Heart left ventricle (tissue), 16 donors: ENCODE data around the gene TXNIP. TPM values are rescaled to one million over a fixed set of nuclear protein-coding genes. Genes with fewer than 3 reads are reported as not detected.

ENCODE experiments used
- ATAC-seq, 4 donors: fragments of 200-7000 bp; cut with Tn5 transposase; one replicate each; pipeline ENCODE4 v1.9.1; 2020 to 2022; ENCODE audit warnings: moderate library complexity in 4 of 4, mild to moderate bottlenecking in 3 of 4, moderate number of reproducible peaks in 1 of 4
- DNase-seq, 5 donors: peaks; one replicate each; pipeline ENCODE4 v3.0.0-alpha.2; 2020
- H3K27ac ChIP-seq, 12 donors: fragments of 200-600 bp; sonication (generic) in 4 of 12; one replicate each; pipeline versions ENCODE4 v1.5.0 to v1.8.0; 2016 to 2022; ENCODE audit warnings: mild to moderate bottlenecking in 2 of 12
- H3K27me3 ChIP-seq, 9 donors: fragments of 200-600 bp; sonication (generic) in 2 of 9; one replicate each; pipeline versions ENCODE4 v1.5.1 to v1.8.0; 2016 to 2022; ENCODE audit warnings: mild to moderate bottlenecking in 3 of 9
- H3K36me3 ChIP-seq, 9 donors: fragments of 200-600 bp; sonication (generic) in 2 of 9; one replicate each; pipeline versions ENCODE4 v1.5.0 to v1.8.0; 2018 to 2022; ENCODE audit warnings: mild to moderate bottlenecking in 2 of 9
- H3K4me1 ChIP-seq, 12 donors: fragments of 200-600 bp; sonication (generic) in 4 of 12; one replicate each; pipeline versions ENCODE4 v1.5.0 to v1.8.0; 2016 to 2022; ENCODE audit warnings: mild to moderate bottlenecking in 3 of 12
- H3K4me3 ChIP-seq, 12 donors: fragments of 200-600 bp; sonication (generic) in 4 of 12; one replicate each; pipeline versions ENCODE4 v1.5.0 to v1.8.0; 2017 to 2022; ENCODE audit warnings: mild to moderate bottlenecking in 9 of 12, moderate library complexity in 4 of 12
- H3K9me3 ChIP-seq, 12 donors: fragments of 200-600 bp; sonication (generic) in 4 of 12; one replicate each; pipeline versions ENCODE4 v1.5.0 to v1.8.0; 2016 to 2022; ENCODE audit warnings: mild to moderate bottlenecking in 1 of 12
- CTCF ChIP-seq, 12 donors: fragments of 200-600 bp; sonication (generic) in 4 of 12; IDR thresholded peaks; one replicate each; pipeline versions ENCODE4 v1.5.0 to v1.8.0; 2018 to 2022; ENCODE audit warnings: antibody characterized with exemption in 12 of 12, mild to moderate bottlenecking in 5 of 12
- POLR2A ChIP-seq, 2 donors: fragments of 450-650 bp; IDR thresholded peaks; one replicate each; pipeline ENCODE4 v1.6.1; 2017; ENCODE audit warnings: antibody characterized with exemption in 2 of 2, mild to moderate bottlenecking in 2 of 2, moderate library complexity in 2 of 2
- WGBS, 4 donors: extraction: QIAGEN DNeasy Blood & Tissue Kit in 2 of 4; methylation state at CpG; one replicate each; pipeline versions ENCODE4 v1.1.5 to v1.1.7; 2013 to 2018; 5-methylcytosine and 5-hydroxymethylcytosine counted together
- intact Hi-C, 10 donors: fragments of 100-400 bp; cut with DNase I; formaldehyde crosslinking; loops; one replicate each; pipeline versions ENCODE4 v1.11.1 to v1.14.2; 2022
- long read RNA-seq, 3 donors: library from polyadenylated mRNA; unstranded; transcript quantifications; one replicate each; pipeline ENCODE4 v2.0.0, GENCODE V29; 2020 to 2021
- polyA plus RNA-seq, 2 donors: library from polyadenylated mRNA; stranded (reverse); fragments of 200-250 nt; gene quantifications; one replicate each; pipeline ENCODE4 v1.2.3, GENCODE V29; 2013
- total RNA-seq, 9 donors: library from RNA; depleted of rRNA in 2 of 9; stranded (reverse); fragments of >200 nt in 2 of 9; fragmentation: NEBNext Ultra II Directional in 3 of 9; extraction: Animal tissue kit (Norgen Biotek cat#: 25700) in 3 of 9; gene quantifications; one replicate each; pipeline versions ENCODE4 v1.1.0 to v1.2.4, GENCODE V29; 2016 to 2023
- donor health status: ischemic (EF 13 %, LVEDD 7.1; RV severe dilation, severe dysfunction).
- donor health status: healthy with polysubstance abuse.
- donor health status: DM: no; HTN: yes; CAD: no.
- donor health status: DM: no; HTN: no; CAD: no.
- donor health status: ischemic (EF 25% LVEDD 6.9; RV normal size, moderate dysfunction).
- donor health status: ischemic (EF 25% LVEDD 5.7; RV mildly dilated, moderate dysfunction).
- donor health status: healthy.
- donor health status: DM: yes; HTN: yes; CAD: no.
- donor health status: ischemic (EF 35%, LVEDD 5.7; RV mildly dilated, moderate dysfunction).
- donor health status: nonischemic (EF 11% LVEDD 7.7; RV severe dilation, severe dysfunction).
- donor health status: DM: yes; HTN: yes; CAD: no.
- donor health status: PGD.
- donor health status: ischemic (EF 29% LVEDD 5.4; RV normal size, mild dysfunction).
- donor health status: nonischemic (EF 23%, LVEDD 6.1; RV moderate dilation, normal function).

The TXNIP gene
- total RNA-seq (1,000 to 10,000 TPM in 4 of 9 donors, 100 to 1,000 TPM in 5; 489 to 1,925 (median 1,000) TPM), polyA plus RNA-seq (100 to 1,000 TPM; 222 to 597 TPM)
- long read RNA-seq, donor 1, transcript TXNIP-202 (2 exons, 509 nt) = minor isoform, 34 of 232 reads
- long read RNA-seq, donor 1, transcript TXNIP-204 (8 exons, 2,926 nt) = major isoform, 104 of 232 reads
- long read RNA-seq, donor 1, partial matches to known transcripts = 81 of 232 reads
- long read RNA-seq, donor 1, other reads (novel, unspliced or antisense) = 11 of 232 reads
- long read RNA-seq, donor 2, transcript TXNIP-202 (2 exons, 509 nt) = minor isoform, 155 of 1,371 reads
- long read RNA-seq, donor 2, transcript TXNIP-201 (7 exons, 1,225 nt) = minor isoform, 9 of 1,371 reads
- long read RNA-seq, donor 2, transcript TXNIP-204 (8 exons, 2,926 nt) = major isoform, 791 of 1,371 reads
- long read RNA-seq, donor 2, partial matches to known transcripts = 358 of 1,371 reads
- long read RNA-seq, donor 2, other reads (novel, unspliced or antisense) = 58 of 1,371 reads
- long read RNA-seq, donor 3, transcript TXNIP-202 (2 exons, 509 nt) = minor isoform, 19 of 177 reads
- long read RNA-seq, donor 3, transcript TXNIP-204 (8 exons, 2,926 nt) = major isoform, 81 of 177 reads
- long read RNA-seq, donor 3, partial matches to known transcripts = 63 of 177 reads
- long read RNA-seq, donor 3, other reads (novel, unspliced or antisense) = 14 of 177 reads

GRCh38 chr1:145996433-145997015, at the start of gene TXNIP:
TSS of gene TXNIP (minus strand) at chr1:145996579. CDS start at chr1:145996266, 313 bp downstream.
- intact Hi-C loops = loop anchor here in 7 of 10 donors (1.0 to 5.0 kb wide), 6 partner anchors 10 to 34 kb away; partner anchors contain the start of genes ANKRD34A (in 1 of the 7) and POLR3GL (in 1 of the 7)
- WGBS, 4 donors = 0% methylated on average over 30 of the region's 30 CpGs
- no peaks in the 10 kb centered on the region for H3K27me3 ChIP-seq

GRCh38 chr1:146039844-146040194, 43.4 kb upstream of the TXNIP start:
- peak overlapping the region in 6 of 12 donors; percentile 35 to 92 (median 84) for H3K27ac ChIP-seq
- TF ChIP-seq POLR2A (IDR thresholded peaks at IDR 0.05) (no peak), CTCF (IDR thresholded peaks at IDR 0.05) (no peak)
- peak overlapping the region in 8 of 12 donors; percentile 61 to 85 (median 68) for H3K4me3 ChIP-seq
- no peaks in the 10 kb centered on the region for H3K27me3 ChIP-seq
- 50 to 62% (median 57%) methylated on average over 9 of the region's 9 CpGs for WGBS, 4 donors
- no peak for ATAC-seq
- no peaks in the 10 kb centered on the region for H3K36me3 ChIP-seq
- H3K9me3 ChIP-seq = no peaks in the 10 kb centered on the region
- no peak for DNase-seq
- H3K4me1 ChIP-seq = peaks cover 0 to 31% (median 7%) of the 10 kb centered on the region in 12 donors
- intact Hi-C loops = no loop called here

More at GRCh38 chr1:145996433-145997015, at the start of gene TXNIP:
- peak; percentile 12 to 97 for TF ChIP-seq POLR2A (IDR thresholded peaks at IDR 0.05)
- TF ChIP-seq CTCF (IDR thresholded peaks at IDR 0.05) = no peak
- DNase-seq (peak; percentile 99 to 100 (median 100)), ATAC-seq (peak; percentile 85 to 98 (median 90))
- peak within 1 kb of the TSS; percentile 94 to 100 (median 97) for H3K27ac ChIP-seq
- peaks cover 3 to 71% (median 43%) of the 10 kb centered on the region in 12 donors for H3K4me1 ChIP-seq
- H3K4me3 ChIP-seq = peak within 1 kb of the TSS; percentile 59 to 94 (median 82)
- H3K36me3 ChIP-seq = peaks cover 10 to 40% (median 37%) of the 10 kb centered on the region in 9 donors
- H3K9me3 ChIP-seq = no peaks in the 10 kb centered on the region

GRCh38 chr1:146036965-146037646, 40.7 kb upstream of the TXNIP start:
- H3K4me3 ChIP-seq = peak overlapping the region; percentile 59 to 85 (median 66)
- ATAC-seq (peak; percentile 38 to 73 (median 62)), DNase-seq (peak; percentile 73 to 81 (median 76))
- H3K27ac ChIP-seq = peak overlapping the region; percentile 72 to 92 (median 86)
- 0 to 2% (median 1%) methylated on average over 21 of the region's 21 CpGs for WGBS, 4 donors
- H3K9me3 ChIP-seq = no peaks in the 10 kb centered on the region
- H3K27me3 ChIP-seq = no peaks in the 10 kb centered on the region
- no peaks in the 10 kb centered on the region for H3K36me3 ChIP-seq
- TF ChIP-seq POLR2A (IDR thresholded peaks at IDR 0.05) = no peak
- peaks cover 0 to 34% (median 7%) of the 10 kb centered on the region in 12 donors for H3K4me1 ChIP-seq
- intact Hi-C loops = no loop called here

- Histone ChIP-seq H3K9me3 (no peaks in the 10 kb centered on the region), H3K36me3 (no peaks in the 10 kb centered on the region), H3K4me3 (peak overlapping the region in 11 of 12 donors; percentile 10 to 85 (median 68)), H3K27me3 (no peaks in the 10 kb centered on the region), H3K27ac (peak overlapping the region in 10 of 12 donors; percentile 10 to 92 (median 86)), H3K4me1 (peaks cover 0 to 34% (median 7%) of the 10 kb centered on the region in 12 donors)
- WGBS, 4 donors = 5 to 8% (median 6%) methylated on average over 10 of the region's 10 CpGs
- no peak for TF ChIP-seq POLR2A (IDR thresholded peaks at IDR 0.05)
- no peak for TF ChIP-seq CTCF (IDR thresholded peaks at IDR 0.05)
- DNase-seq (no peak), ATAC-seq (no peak)
- intact Hi-C loops = no loop called here
These were observed 40.0 kb upstream of the TXNIP start for GRCh38 chr1:146036241-146036964.
